Stimulated activated CD8-positive, alpha-beta memory T cell treated with anti-CD3 and anti-CD28 coated beads, Interleukin-7, amount 100 ng/mL, for 4 hours (primary cell): ENCODE measurements around the gene FAM3A.
"Not testable (repeated sequence)": the region's sequence is repeated elsewhere in the genome, so short reads cannot be mapped to it uniquely, and the experiment has no call there.

Experiments used
- DNase-seq, 2 donors: peaks; one replicate each; pipeline ENCODE4 v3.0.0-alpha.2; 2020; ENCODE audit warnings: low read depth in 2 of 2

The FAM3A gene

GRCh38 chrX:154505734-154506133 is 10.3 kb downstream of the FAM3A start:
- DNase-seq, result no peak

GRCh38 chrX:154502989-154503388 is 13.0 kb downstream of the FAM3A start:
- no peak for DNase-seq

GRCh38 chrX:154502098-154502497 is 13.9 kb downstream of the FAM3A start:
- no peak for DNase-seq

GRCh38 chrX:154501423-154501822 is 14.6 kb downstream of the FAM3A start:
- not testable (repeated sequence) for DNase-seq

GRCh38 chrX:154496591-154497137 is 19.4 kb downstream of the FAM3A start:
- not testable (repeated sequence) for DNase-seq

GRCh38 chrX:154495472-154495922 is 20.5 kb downstream of the FAM3A start:
- no peak for DNase-seq

- DNase-seq, result no peak
These were observed 21.3 kb downstream of the FAM3A start for GRCh38 chrX:154494715-154495114.

- DNase-seq, result peak; percentile 78 to 84
These were observed 25.5 kb downstream of the FAM3A start, which contains the start of gene SLC10A3 for GRCh38 chrX:154490414-154491083. Gene SLC10A3 (minus strand): TSS chrX:154490629. CDS start chrX:154488940, 1,689 bp downstream.

GRCh38 chrX:154490021-154490413 is 26.0 kb downstream of the FAM3A start:
- DNase-seq, result no peak

- no peak for DNase-seq
These were observed 26.9 kb downstream of the FAM3A start for GRCh38 chrX:154489182-154489581.

- DNase-seq, result no peak
These were observed 27.5 kb downstream of the FAM3A start for GRCh38 chrX:154488336-154489075.

GRCh38 chrX:154487518-154488290 is 28.3 kb downstream of the FAM3A start:
- no peak for DNase-seq

- DNase-seq, result peak in 1 of 2 donors; percentile 62
These were observed 29.4 kb downstream of the FAM3A start, which contains the start of gene UBL4A for GRCh38 chrX:154486396-154487207. Gene UBL4A (minus strand): TSS chrX:154486615. CDS start chrX:154486584, 31 bp downstream.

GRCh38 chrX:154486052-154486395 is 30.0 kb downstream of the FAM3A start:
- peak in 1 of 2 donors; percentile 16 for DNase-seq

- no peak for DNase-seq
These were observed 30.6 kb downstream of the FAM3A start for GRCh38 chrX:154485150-154486051.

GRCh38 chrX:154484255-154485149 is 31.5 kb downstream of the FAM3A start:
- DNase-seq, result no peak

- DNase-seq, result no peak
These were observed 32.7 kb downstream of the FAM3A start for GRCh38 chrX:154483325-154483724.

GRCh38 chrX:154482786-154483185 is 33.2 kb downstream of the FAM3A start:
- no peak for DNase-seq
